RCC 7860 (cell line): ENCODE data around the gene CDR2.

Experiments
- DNase-seq: peaks from one replicate; pipeline ENCODE4 v3.0.0-alpha.2; 2015; ENCODE audit warnings: low spot score
- FAIRE-seq: peaks from 2 replicates; lab custom pipeline; 2012; peaks lifted over from hg19 to GRCh38; lab: Jason Lieb, UNC

The CDR2 gene

GRCh38 chr16:22325598-22326368 lies 48.6 kb downstream of the CDR2 start:
- no peak for DNase-seq
- FAIRE-seq: no peak

- FAIRE-seq (no peak), DNase-seq (no peak)
Observed at GRCh38 chr16:22324787-22325597, 49.4 kb downstream of the CDR2 start.

- no peak for FAIRE-seq
Observed at GRCh38 chr16:22323959-22324786, 50.2 kb downstream of the CDR2 start.

GRCh38 chr16:22323173-22323958 lies 51.1 kb downstream of the CDR2 start:
- FAIRE-seq (no peak), DNase-seq (no peak)

More at GRCh38 chr16:22323959-22324786, 50.2 kb downstream of the CDR2 start:
- DNase-seq: no peak

- FAIRE-seq (no peak), DNase-seq (no peak)
Observed at GRCh38 chr16:22322741-22323140, 51.7 kb downstream of the CDR2 start.

GRCh38 chr16:22322021-22322471 lies 52.4 kb downstream of the CDR2 start:
- DNase-seq (no peak), FAIRE-seq (no peak)

GRCh38 chr16:22321340-22322001 lies 52.9 kb downstream of the CDR2 start:
- peak; percentile 68 for DNase-seq
- peak; percentile 70 for FAIRE-seq

- no peak for FAIRE-seq
Observed at GRCh38 chr16:22320572-22321339, 53.7 kb downstream of the CDR2 start.

GRCh38 chr16:22318690-22319358 lies 55.6 kb downstream of the CDR2 start:
- DNase-seq: no peak
- no peak for FAIRE-seq

More at GRCh38 chr16:22320572-22321339, 53.7 kb downstream of the CDR2 start:
- DNase-seq: no peak

GRCh38 chr16:22317625-22318024 lies 56.8 kb downstream of the CDR2 start:
- no peak for FAIRE-seq
- DNase-seq: no peak

GRCh38 chr16:22317001-22317530 lies 57.4 kb downstream of the CDR2 start:
- FAIRE-seq (no peak), DNase-seq (no peak)

GRCh38 chr16:22316411-22316811 lies 58.0 kb downstream of the CDR2 start:
- FAIRE-seq (no peak), DNase-seq (no peak)

- no peak for DNase-seq
- FAIRE-seq: no peak
Observed at GRCh38 chr16:22315979-22316378, 58.4 kb downstream of the CDR2 start.

GRCh38 chr16:22314661-22315626 lies 59.5 kb downstream of the CDR2 start:
- DNase-seq (no peak), FAIRE-seq (no peak)

- DNase-seq (no peak), FAIRE-seq (no peak)
Observed at GRCh38 chr16:22313876-22314470, 60.4 kb downstream of the CDR2 start.

GRCh38 chr16:22312897-22313781 lies 61.3 kb downstream of the CDR2 start:
- no peak for DNase-seq
- no peak for FAIRE-seq
